Medulla oblongata (tissue), 1 donor: Measurements from ENCODE around the gene PSD2.

Experiments used
- DNase-seq: peaks from one replicate; pipeline ENCODE4 v3.0.0-alpha.2; 2015; ENCODE audit errors: extremely low spot score

Gene PSD2

DNA sequence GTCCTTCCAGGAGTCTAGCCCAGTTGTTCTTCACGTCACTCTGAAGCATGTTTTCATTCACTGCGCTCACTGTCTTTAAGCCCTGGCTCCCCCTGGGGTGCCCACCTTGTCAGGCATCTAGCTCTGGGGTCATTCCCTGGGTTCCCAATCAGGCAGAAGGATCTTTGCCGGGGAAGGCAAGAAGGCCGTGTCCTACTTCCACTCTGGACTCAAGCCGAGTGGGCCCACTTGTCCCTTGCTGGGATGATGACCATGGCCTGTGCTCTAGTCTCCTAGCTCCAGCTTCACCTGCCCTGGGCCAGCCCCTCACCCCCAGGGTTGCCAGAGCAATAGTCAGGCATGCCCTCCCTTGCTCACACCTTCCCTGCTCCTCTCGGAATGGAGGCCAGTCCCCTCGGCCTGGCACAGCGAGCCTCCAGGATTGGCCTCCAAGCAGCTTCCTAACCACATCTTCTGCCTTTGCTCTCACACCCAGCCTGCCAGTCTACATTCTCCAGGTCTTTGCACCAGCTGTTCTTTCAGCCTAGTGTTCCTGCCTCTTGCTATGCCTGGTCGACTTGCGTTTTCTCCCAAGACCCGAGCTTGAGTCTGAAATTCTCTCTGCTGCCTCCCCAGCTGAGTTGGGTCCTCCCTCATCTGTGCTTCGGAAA is 32.2 kb upstream of the PSD2 start:
- DNase-seq, result no peak

DNA sequence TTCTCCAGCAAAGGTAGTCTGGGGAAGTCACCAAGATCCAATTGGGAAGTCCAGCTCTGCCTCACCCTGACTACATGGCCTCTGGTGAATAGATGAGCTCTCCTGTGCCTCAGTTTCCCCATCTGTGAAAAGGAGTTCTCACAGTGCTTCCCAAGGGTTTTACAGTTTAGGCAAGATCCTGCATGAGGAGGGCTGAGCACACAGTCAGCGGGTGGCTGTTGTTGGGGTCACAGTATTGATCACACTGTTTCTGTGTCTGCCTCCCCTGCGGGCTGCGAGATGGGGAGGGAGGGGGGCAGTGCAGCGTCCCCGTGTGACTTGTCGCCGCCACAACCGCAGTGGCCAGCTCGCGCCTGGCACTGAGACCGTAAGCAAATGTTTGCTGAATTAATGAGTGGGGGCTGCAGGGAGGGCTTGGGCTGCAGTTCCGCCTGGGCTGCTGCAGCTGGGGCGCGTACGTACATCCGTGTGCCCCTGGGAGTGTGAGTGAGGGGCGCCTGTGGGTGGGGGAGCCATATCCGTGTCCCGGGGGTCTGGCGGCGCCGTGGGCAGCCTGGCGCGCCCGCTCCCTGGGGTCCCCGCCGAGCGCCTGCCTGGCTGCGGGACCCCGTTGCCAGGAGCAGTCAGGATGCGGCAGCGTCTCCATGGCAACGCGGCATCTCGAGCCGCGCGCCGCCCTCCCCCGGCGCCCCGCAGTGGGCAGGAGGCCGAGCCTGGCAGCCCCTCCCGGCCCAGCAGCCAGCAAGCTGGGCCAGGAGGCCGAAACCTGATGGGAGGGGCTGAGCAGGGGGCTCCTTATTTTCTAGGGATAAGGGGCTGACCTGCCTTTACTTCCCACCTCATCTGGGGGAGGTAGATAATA is 31.4 kb upstream of the PSD2 start:
- DNase-seq, result peak; percentile 88

DNA sequence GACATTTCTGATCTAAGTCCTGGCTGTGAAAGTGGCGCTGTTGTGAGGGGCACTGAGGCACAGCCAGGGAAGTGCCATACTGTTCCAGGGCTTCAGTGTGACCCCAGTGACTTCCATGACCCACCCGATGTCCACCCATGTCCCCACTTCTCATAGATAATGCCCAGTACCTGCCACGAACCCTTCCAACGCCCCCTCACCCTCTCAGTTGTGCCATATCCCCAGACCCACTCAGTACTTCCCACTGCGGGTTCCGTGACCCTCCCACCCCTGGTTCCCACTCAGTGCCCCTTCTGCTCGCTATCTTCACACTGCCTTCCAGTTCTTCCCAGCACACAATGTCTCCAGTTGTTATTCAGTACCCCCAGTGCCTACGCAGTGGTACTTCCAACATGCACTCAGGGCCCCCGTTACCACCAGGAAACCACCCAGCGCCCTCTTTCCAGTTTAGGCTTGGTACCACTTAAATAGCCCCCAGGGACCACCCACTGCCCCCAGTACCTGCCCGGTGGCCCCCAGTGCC is 30.7 kb upstream of the PSD2 start:
- DNase-seq, result no peak

DNA sequence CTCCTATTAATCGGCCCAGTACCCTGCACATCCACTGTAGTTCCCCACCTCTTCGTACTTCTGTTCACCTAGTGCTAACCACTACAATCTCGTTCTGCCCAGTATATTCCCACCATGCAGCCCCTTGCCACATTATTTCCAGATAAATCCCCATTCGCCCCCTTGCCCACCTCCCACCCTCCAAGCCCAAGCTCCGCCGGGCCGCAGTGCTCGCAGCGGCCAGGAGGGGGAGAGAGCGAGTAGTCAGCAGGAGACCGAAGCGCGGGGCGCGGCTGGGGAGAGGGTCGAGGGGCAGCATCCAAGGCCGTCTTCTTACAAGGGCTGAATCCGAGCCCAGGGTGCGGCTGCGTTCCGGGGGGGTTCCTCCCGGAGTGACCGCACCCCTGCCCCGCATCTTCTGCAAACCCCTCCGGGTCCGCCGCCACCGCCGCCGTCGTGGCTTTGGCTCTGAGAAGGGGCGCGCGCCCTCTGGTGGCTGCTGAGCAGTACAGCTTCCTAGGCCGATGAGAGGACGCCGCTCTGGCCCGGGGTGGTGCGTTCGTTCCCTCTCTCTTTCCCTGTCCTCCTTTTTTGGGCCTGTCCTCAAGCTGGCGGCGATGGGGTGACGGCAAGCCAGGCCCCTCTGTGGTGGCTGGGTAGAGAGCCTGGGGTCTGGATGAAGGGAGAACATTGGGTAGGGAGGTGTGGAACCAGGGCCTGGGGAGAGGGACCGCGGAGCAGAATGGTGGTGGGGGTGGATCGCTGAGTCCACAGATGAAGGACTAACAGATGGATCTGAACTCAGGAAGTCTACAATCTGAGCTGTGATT is 30.0 kb upstream of the PSD2 start:
- peak; percentile 89 for DNase-seq

DNA sequence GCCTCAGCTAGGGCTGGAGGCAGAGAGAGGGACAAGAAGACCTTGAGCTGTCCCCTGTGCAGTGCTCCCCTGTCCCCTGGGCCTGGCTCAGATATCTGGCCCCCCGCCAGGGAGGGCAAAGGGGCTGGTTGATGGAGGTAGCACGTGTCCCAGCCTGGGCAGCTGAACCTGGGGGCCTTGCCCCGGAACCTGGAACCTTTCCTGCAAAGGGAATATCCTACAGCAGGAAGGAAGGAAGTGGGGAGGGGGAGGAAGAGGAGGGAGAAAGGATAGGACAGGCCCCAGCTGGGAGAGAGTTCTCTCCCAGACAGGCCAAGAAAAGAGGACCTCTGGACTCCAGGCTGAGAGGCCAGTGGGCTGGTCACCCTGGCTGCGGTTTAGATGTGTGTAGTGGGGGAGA is 27.6 kb upstream of the PSD2 start:
- DNase-seq, result no peak

DNA sequence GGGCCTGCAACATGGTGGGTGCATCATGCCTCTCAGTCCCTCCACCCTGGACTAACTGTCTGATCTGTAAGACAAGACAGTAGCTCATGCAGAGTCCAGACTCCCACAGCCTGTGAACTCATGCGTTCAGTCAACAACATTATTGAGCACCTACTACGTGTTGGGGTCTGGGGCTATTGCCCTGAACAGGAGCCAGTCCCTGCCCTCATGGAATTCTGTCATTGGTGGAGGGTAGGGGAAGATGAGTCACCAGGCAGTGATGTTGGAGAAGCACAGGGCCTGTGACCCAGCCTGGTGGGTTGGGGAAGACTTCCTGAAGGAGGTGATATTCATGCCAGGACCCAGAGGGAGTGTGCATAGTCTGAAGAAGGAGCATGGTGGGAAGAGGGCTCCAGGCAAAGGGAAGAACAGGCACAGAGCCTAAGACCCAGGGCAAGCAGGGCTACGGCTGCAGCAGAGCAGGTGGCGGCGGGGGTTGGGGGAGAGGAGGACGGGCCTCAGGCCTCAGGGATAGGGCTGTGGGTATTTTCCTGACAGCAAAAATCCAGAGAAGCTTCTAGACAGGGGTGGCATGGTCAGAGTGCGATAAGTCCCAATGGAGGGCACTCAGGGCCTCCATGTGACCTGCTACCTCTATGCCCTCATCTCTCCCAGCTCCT is 26.7 kb upstream of the PSD2 start:
- no peak for DNase-seq

DNA sequence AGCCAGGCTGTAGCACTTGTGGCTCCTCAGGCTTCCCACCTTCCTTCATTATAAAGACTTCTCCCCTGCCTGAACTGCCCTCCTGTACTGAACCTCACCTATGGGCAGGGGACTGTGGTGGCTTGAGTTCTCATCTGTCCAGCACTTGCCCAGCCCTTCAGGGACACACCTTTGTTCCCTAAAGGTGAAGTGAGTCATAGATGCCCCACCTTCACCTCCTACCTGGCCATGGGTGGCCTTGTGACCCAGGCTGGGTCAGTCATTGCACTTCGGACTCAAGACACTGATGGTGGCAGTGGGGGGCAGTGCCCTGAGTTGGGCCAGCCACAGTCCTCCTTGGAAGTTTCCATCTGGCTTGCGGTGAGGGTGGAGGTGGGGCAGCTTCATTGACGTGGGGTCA is 26.1 kb upstream of the PSD2 start:
- DNase-seq, result no peak

DNA sequence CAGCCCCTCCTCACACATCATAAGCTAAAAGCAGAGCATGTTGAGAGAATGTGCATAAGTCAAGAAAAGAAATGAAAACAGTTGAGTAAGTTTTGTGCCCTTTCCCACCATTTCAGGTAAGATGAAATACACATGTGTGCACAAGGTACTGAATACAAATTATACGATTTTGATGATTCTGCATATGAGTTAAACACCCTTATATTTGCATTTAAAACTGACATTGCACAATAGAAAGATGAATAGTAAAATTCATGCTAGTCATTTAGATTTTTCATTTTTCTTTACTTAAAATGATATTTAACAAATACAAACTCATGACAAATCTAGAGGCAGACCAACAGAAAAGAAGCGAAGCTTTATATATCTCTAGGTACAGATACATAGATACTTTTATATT is 24.9 kb upstream of the PSD2 start:
- no peak for DNase-seq

DNA sequence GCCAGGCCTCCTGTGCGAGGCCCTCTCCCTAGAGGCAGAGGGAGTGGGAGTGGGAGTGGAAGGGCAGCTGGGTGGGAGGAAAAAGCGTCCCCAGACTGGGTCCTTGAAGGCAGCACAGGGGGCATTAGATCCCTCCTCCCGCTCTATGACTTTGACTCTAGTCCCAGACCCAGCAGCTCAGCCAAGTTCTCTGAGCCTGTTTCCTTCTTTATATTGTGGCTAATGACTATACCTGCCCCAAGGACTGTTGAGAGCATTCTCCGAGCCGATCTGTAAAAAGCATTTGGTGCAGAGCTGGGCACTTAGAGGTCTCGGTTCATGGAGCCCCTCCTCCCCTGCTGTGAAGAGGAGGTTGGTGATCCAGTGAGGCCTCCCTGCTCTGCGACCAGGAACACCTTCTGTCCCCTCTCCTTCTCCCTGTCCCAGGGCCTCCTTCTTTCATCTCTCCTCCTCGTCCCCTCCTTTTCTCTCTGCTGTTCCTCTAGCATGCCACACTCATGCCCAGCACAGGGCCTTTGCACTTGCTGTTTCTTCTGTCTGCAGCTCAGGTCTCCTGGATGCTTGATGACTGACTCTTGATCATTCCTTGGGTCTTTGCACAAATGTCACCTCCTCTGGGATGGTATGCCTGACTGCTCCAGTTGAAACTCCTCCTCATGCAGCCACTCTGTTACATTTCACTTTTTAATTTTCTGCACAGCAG is 23.4 kb upstream of the PSD2 start:
- no peak for DNase-seq

DNA sequence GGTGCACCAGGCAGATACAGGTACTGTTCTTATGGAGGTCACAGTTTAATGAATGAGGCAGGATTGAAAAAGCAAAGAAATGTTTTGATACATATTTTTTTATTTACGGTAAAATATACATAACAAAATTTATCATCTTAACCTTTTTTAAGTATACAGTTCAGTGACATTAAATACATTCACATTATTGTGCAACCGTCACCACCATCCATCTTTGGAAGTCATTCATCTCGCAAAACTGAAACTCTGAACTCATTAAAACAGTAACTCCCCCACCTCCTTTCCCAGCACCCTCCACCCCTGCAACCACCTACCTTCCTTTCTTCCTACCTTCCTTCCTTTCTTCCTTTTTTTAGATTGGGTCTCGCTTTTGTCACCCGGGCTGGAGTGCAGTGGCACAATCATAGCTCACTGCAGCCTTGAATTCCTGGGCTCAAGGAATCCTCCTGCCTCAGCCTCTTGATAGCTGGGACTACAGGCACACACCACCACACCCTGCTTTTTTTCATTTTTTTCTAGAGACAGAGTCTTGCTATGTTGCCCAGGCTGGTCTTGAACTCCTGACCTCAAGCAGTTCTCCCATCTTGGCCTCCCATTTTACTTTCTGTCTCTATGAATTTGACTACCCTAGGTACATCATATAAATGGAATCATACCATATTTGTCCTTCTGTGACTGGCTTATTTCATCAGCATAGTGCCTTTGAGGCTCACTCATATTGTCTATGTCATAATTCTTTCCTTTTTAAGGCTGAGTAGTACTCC is 22.5 kb upstream of the PSD2 start:
- DNase-seq, result no peak

DNA sequence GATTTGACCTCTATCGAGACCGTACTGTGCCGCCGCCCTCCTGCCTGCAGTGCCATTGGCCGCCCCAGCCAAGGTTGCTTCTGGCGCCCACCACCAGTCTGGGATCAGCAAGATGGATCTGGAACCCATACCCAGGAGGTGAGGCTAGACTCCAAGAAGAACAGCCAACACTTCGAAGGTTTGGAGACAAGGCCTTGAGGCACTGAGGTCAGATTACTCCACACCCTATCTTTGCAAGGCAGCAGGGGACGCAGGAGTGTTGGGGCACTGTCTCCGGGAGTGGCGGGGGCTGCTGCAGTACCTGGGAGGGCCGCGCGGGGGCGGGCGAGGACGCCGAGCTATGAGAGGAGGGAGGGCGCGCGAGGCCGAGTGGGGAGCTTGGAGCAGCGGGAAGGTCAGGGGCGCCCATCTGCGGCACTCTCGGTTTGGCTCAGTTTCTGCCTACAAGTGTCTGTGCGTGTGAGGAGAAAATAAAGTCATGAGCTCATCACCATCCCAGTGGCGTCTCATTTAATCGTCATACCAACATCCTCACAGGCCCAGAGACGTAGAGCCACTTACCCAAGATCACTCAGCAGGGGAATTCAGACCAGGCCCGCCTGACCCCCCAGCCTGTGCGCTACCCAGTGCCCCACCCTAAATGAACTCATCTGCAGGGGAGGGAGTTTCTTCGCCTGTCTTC is 20.5 kb upstream of the PSD2 start:
- DNase-seq, result peak; percentile 64

DNA sequence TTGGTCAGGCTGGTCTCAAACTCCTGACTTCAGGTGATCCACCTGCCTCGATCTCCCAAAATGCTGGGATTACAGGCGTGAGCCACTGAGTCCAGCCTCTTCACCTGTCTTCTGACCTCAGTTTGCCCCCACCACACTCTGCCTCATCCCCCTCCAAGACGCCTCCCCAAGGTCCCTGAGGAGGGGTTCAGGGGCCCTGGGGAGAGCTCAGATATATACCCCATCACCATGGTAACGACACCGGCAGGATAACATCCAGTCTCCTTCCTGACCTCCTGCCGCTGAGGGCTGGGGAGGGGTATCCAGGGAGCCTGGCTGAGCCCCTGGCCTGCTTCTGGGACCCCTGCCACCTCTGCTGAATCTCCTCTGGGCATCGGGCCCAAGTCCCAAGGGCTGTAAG is 19.7 kb upstream of the PSD2 start:
- no peak for DNase-seq

DNA sequence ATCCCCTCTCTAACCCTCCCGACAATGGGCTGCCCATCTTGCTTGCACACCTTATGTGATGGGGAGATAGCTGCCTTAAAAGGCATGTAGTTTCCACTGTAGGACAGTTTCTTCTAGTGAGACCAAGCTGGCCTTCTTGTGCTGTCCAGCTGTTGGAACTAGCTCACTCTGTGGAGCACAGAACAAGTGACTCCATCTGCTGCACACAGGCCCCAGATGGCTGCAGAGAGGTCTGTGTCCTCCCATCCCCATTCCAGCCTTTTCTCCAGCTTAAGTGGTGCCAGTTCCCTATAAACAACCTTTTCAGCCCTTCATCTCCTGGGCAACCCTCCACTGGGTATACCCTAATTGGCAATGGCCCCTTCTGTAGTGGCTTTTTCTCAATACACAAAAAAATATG is 18.7 kb upstream of the PSD2 start:
- DNase-seq, result no peak

DNA sequence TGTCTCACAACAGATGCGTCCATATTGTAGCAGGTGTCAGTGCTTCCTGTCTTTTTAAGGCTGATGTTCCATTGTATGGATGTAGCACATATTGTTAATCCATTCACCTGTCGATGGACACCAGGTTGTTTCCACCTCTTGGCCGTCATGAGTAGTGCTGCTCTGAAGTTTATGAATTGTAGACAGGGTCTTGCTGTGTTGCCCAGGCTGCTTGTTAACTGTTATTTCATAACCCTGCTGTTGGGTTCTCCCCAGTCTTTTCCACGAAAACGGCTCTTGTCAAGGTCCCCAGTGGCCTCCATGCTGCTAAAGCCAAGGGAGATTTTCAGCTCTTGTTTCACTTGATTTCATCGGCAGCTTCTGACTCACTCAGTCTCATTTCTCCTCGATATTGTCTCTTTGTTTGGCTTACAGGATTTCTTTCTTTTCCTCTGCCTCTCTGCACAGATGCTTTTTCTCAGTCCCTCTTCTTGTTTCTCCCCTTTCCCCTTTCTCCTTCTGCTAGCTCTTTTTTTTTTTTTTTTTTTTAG is 12.1 kb upstream of the PSD2 start:
- no peak for DNase-seq

DNA sequence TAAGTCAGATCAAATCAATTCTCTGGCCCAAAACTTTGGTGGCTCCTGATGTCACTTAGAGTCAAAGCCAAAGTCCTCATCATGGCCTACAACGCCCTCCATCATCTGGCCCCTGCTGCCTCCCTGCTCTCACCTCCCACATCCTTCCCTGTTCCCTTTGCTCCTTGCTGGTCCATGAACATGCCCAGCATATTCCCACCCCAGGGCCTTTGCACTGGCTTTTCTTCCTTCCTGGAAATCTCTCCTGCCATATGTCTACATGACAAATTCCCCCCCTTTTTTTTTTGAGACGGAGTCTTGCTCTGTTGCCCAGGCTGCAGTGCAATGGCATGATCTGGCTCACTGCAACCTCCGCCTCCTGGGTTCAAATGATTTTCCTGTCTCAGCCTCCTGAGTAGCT is 11.1 kb upstream of the PSD2 start:
- no peak for DNase-seq

DNA sequence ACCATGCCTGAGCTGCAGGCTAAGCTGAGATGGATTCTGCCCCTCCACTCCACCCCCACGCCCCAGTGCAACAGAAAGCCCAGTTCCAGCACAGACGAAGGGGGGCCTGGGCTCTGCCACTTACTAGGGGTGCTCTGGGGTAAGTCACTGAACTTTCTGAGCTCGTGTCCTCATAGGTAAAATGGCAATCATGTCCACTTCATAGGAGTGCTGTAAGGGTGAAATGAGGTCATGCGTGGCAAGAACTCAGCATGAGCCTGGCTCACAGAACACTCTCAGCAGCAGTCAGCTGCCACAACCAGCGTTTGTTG is 8.4 kb upstream of the PSD2 start:
- peak; percentile 38 for DNase-seq

DNA sequence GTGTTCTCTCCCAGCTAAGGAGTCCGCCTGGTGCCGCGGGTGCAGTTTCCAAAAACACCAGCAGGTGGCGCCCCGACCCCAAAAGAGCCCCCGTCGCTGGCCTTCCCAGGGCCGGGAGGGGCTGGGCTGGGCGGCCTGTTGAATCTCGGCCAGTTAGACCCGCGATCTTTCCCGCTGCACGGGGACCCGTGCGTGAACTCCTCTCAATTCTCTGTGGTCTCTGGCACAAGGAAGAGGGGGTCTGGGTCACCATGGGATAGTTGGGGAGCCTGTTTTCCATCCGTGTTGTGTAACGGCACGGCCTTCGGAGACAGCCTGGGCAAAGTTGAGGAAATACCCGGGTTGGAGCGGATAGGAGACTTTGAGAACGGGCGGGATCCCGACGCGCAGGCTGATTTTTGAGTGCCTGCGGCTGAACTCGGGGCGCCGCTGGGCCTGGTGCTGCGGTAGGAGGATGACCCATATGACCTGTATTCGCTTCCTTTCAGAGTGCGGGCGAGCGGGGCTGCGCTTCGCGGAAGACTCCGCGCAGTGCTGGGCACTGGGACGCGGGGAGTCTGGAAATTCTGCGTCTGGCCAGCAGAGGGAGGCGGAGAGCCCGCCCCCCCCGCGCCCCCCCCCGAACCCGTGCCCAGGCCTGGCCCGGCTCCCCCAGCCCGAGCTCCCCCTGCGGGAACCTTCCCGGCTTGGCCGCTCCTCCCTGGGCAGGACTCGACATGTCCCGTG is 7.9 kb upstream of the PSD2 start:
- peak; percentile 95 for DNase-seq

DNA sequence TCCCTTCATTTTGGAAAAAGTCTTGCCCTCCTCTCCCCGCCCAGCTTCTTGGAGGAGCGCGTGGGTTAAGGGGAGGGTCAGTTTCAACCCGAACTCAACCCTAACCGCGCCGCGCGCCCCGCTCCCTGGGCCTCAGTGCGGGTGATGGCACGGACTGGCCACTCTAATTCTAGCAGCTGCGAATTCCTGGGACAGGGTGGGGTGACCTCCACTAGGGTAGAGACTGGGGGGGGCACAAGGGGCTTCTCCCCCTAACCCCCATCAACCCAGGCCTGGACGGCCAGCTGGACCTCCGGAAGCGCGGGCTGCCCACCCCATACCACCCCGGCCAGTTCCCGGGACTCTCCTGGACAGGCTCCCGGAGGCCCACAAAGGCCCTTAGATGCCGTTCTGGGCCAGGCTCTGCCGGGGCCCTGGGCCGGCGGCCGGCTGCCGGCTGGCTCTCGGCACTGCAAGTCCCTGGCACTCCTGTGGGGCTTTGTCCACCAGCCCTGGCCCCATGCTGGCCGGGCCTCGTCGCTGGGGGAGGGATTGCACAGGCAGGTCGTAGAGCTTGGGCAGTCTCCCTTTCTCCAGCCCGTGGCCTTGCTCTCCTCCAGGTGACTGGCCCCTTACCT is 7.2 kb upstream of the PSD2 start:
- peak; percentile 95 for DNase-seq
